Measurements from ENCODE around the gene LYPD6. TPM values are rescaled to one million over a fixed set of nuclear protein-coding genes. Genes with fewer than 3 reads are reported as not detected.

The LYPD6 gene
- total RNA-seq, 1 experiment from 2014 or later = 0.54 TPM

GRCh38 chr2:149339324-149339723 is 8.9 kb downstream of the LYPD6 start:
- intact Hi-C loops (cut with micrococcal nuclease; ENCODE audit: unreplicated experiment) = no loop called here
- H3K9me3 ChIP-seq (ENCODE audit: low read depth, low read length, poor library complexity, severe bottlenecking) = no peaks in the 10 kb centered on the region
- BruUV-seq (replicated peaks) = no TSS peak
- no peaks in the 10 kb centered on the region for H3K36me3 ChIP-seq (ENCODE audit: insufficient read depth, low read length, poor library complexity, severe bottlenecking)
- no peak overlapping the region for H3K4me3 ChIP-seq (ENCODE audit: low read depth, low read length, poor library complexity, severe bottlenecking)
- H3K27ac ChIP-seq (ENCODE audit: low read depth, low read length, poor library complexity, severe bottlenecking) = no peak overlapping the region
- no peak for DNase-seq (ENCODE audit: low spot score)
- POLR2A ChIA-PET (ENCODE audit: low non-redundant PET) = no interaction called here
- no peaks in the 10 kb centered on the region for H3K27me3 ChIP-seq (replicated peaks; ENCODE audit: insufficient read depth, low read depth, low read length, poor library complexity)
- TF ChIP-seq CTCF (conservative IDR thresholded peaks at IDR 0.05; ENCODE audit: low read depth, low read length) = no peak
- no peak for TF ChIP-seq EZH2 (IDR thresholded peaks at IDR 0.05; ENCODE audit: borderline replicate concordance, low read depth, low read length, poor library complexity, severe bottlenecking)
- no peaks in the 10 kb centered on the region for H3K4me1 ChIP-seq (ENCODE audit: insufficient read depth, low read length, poor library complexity, severe bottlenecking)
- CTCF ChIA-PET = interaction anchor here (0.6 kb wide), 1 partner anchor 26 kb away, joined by 4 read pairs; no protein-coding TSS in a partner anchor

- no TSS peak for BruUV-seq (replicated peaks)
- no peak for DNase-seq (ENCODE audit: low spot score)
- Histone ChIP-seq H3K27ac (ENCODE audit: low read depth, low read length, poor library complexity, severe bottlenecking) (no peak overlapping the region), H3K36me3 (ENCODE audit: insufficient read depth, low read length, poor library complexity, severe bottlenecking) (no peaks in the 10 kb centered on the region), H3K27me3 (replicated peaks; ENCODE audit: insufficient read depth, low read depth, low read length, poor library complexity) (no peaks in the 10 kb centered on the region), H3K4me1 (ENCODE audit: insufficient read depth, low read length, poor library complexity, severe bottlenecking) (no peaks in the 10 kb centered on the region), H3K9me3 (ENCODE audit: low read depth, low read length, poor library complexity, severe bottlenecking) (no peaks in the 10 kb centered on the region), H3K4me3 (ENCODE audit: low read depth, low read length, poor library complexity, severe bottlenecking) (no peak overlapping the region)
- CTCF ChIA-PET = no interaction called here
- intact Hi-C loops (cut with micrococcal nuclease; ENCODE audit: unreplicated experiment) = no loop called here
- POLR2A ChIA-PET (ENCODE audit: low non-redundant PET) = interaction anchor here (0.7 kb wide), 1 partner anchor 691 kb away, joined by 3 read pairs; no protein-coding TSS in a partner anchor
- TF ChIP-seq EZH2 (IDR thresholded peaks at IDR 0.05; ENCODE audit: borderline replicate concordance, low read depth, low read length, poor library complexity, severe bottlenecking) (no peak), CTCF (conservative IDR thresholded peaks at IDR 0.05; ENCODE audit: low read depth, low read length) (no peak)
Observed at GRCh38 chr2:149342509-149342908, 12.1 kb downstream of the LYPD6 start.

GRCh38 chr2:149344105-149344504 is 13.7 kb downstream of the LYPD6 start:
- DNase-seq (ENCODE audit: low spot score) = no peak
- TF ChIP-seq CTCF (conservative IDR thresholded peaks at IDR 0.05; ENCODE audit: low read depth, low read length) (no peak), EZH2 (IDR thresholded peaks at IDR 0.05; ENCODE audit: borderline replicate concordance, low read depth, low read length, poor library complexity, severe bottlenecking) (no peak)
- Histone ChIP-seq H3K4me3 (ENCODE audit: low read depth, low read length, poor library complexity, severe bottlenecking) (no peak overlapping the region), H3K4me1 (ENCODE audit: insufficient read depth, low read length, poor library complexity, severe bottlenecking) (no peaks in the 10 kb centered on the region), H3K27ac (ENCODE audit: low read depth, low read length, poor library complexity, severe bottlenecking) (no peak overlapping the region), H3K9me3 (ENCODE audit: low read depth, low read length, poor library complexity, severe bottlenecking) (no peaks in the 10 kb centered on the region), H3K36me3 (ENCODE audit: insufficient read depth, low read length, poor library complexity, severe bottlenecking) (no peaks in the 10 kb centered on the region), H3K27me3 (replicated peaks; ENCODE audit: insufficient read depth, low read depth, low read length, poor library complexity) (no peaks in the 10 kb centered on the region)
- ChIA-PET CTCF (no interaction called here), POLR2A (ENCODE audit: low non-redundant PET) (no interaction called here)
- BruUV-seq (replicated peaks) = no TSS peak
- intact Hi-C loops (cut with micrococcal nuclease; ENCODE audit: unreplicated experiment) = no loop called here
